SK-N-SH (cell line): ENCODE results near the gene SH3BP1.

Experiments
- EP300 ChIP-seq, 2 experiments: IDR thresholded peaks; 2 replicates each; pipeline versions ENCODE4 v1.4.0 to v1.6.1; 2012; ENCODE audit warnings: borderline replicate concordance in 1 of 2, low read depth in 1 of 2, low read length in 1 of 2
- EZH2phosphoT487 ChIP-seq: fragments of 200-600 bp; sonication (generic); IDR thresholded peaks from 2 replicates; pipeline ENCODE4 v1.6.1; 2017; ENCODE audit warnings: low read depth, mixed run types, mild to moderate bottlenecking, antibody characterized with exemption, moderate library complexity, borderline replicate concordance
- FOXM1 ChIP-seq: IDR thresholded peaks from 2 replicates; pipeline ENCODE4 v1.4.0; 2012; ENCODE audit warnings: low read depth, mild to moderate bottlenecking
- IRF3 ChIP-seq: fragments of 150-350 bp; IDR thresholded peaks from 2 replicates; pipeline ENCODE4 v1.6.1; 2016; ENCODE audit warnings: mild to moderate bottlenecking, low read depth, low read length
- NFIC ChIP-seq: IDR thresholded peaks from 2 replicates; pipeline ENCODE4 v1.4.0; 2012; ENCODE audit warnings: borderline replicate concordance
- POLR2AphosphoS5 ChIP-seq: IDR thresholded peaks from 2 replicates; pipeline ENCODE4 v1.6.1; 2012; ENCODE audit warnings: low read depth, low read length
- RAD21 ChIP-seq: IDR thresholded peaks from 2 replicates; pipeline ENCODE4 v1.6.1; 2012; ENCODE audit warnings: mild to moderate bottlenecking, low read length
- TAF1 ChIP-seq: IDR thresholded peaks from 2 replicates; pipeline ENCODE4 v1.6.1; 2012; ENCODE audit warnings: low read depth, mild to moderate bottlenecking, low read length, moderate library complexity, borderline replicate concordance
- TCF12 ChIP-seq: IDR thresholded peaks from 2 replicates; pipeline ENCODE4 v1.4.0; 2012
- ZBTB33 ChIP-seq: IDR thresholded peaks from 2 replicates; pipeline ENCODE4 v1.4.0; 2012; ENCODE audit warnings: low read depth, borderline replicate concordance
- TF ChIP-seq, protein P1 (sequence below): fragments of 200-600 bp; sonication (generic); IDR thresholded peaks from 2 replicates; pipeline ENCODE4 v1.6.1; 2017; ENCODE audit warnings: antibody characterized with exemption, mild to moderate bottlenecking, moderate library complexity
- TF ChIP-seq, protein P2 (sequence below): IDR thresholded peaks from 2 replicates; pipeline ENCODE4 v1.4.0; 2012; ENCODE audit warnings: low read depth

GRCh38 chr22:37661160-37661924, 21.9 kb downstream of the SH3BP1 start:
- TF ChIP-seq IRF3: no peak
- TF ChIP-seq, protein P1, sequence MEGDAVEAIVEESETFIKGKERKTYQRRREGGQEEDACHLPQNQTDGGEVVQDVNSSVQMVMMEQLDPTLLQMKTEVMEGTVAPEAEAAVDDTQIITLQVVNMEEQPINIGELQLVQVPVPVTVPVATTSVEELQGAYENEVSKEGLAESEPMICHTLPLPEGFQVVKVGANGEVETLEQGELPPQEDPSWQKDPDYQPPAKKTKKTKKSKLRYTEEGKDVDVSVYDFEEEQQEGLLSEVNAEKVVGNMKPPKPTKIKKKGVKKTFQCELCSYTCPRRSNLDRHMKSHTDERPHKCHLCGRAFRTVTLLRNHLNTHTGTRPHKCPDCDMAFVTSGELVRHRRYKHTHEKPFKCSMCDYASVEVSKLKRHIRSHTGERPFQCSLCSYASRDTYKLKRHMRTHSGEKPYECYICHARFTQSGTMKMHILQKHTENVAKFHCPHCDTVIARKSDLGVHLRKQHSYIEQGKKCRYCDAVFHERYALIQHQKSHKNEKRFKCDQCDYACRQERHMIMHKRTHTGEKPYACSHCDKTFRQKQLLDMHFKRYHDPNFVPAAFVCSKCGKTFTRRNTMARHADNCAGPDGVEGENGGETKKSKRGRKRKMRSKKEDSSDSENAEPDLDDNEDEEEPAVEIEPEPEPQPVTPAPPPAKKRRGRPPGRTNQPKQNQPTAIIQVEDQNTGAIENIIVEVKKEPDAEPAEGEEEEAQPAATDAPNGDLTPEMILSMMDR: peak; percentile 65
- TF ChIP-seq, protein P2, sequence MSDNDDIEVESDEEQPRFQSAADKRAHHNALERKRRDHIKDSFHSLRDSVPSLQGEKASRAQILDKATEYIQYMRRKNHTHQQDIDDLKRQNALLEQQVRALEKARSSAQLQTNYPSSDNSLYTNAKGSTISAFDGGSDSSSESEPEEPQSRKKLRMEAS: peak; percentile 77
- TF ChIP-seq NFIC: no peak
- no peak for TF ChIP-seq ZBTB33
- no peak for TF ChIP-seq EP300 (IDR thresholded peaks at IDR 0.05; ENCODE audit: borderline replicate concordance in 1 of 2, low read depth in 1 of 2, low read length in 1 of 2)
- no peak for TF ChIP-seq TAF1
- TF ChIP-seq POLR2AphosphoS5: no peak
- no peak for TF ChIP-seq FOXM1
- peak; percentile 75 for TF ChIP-seq RAD21
- no peak for TF ChIP-seq EZH2phosphoT487
- no peak for TF ChIP-seq TCF12
